ENCODE measurements around the gene OR6K6.

OR6K6 gene

DNA sequence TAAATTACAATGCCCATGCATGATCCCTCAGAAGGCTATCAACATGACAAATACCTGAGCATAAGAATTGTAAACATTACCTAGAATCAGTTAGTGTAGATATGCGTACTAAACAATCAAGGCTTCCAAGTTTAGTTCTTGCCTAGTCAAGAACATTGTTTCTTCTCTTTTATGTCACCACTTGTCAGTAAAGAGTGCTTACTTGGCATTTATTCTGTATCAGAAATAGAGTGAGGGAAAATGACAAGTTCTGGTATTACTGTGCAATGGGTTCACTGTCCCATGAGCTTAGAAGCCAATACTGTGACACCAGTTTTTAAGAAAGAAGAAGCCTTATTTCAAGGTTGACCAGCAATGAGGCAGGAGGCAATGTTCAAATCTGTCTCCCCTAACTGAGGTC, 49.2 kb downstream of the OR6K6 start:
- DNase-seq = no peak
